ENCODE results near the gene AIP. TPM values are rescaled to one million over a fixed set of nuclear protein-coding genes. Genes with fewer than 3 reads are reported as not detected.

The AIP gene
- total and polyA plus RNA-seq, 9 of the 15 experiments (the other 6 are each of a cell fraction or from before 2014, with no cell fraction given): 5.2 to 92.5 (median 52.7) TPM

- no peak for TF ChIP-seq PATZ1 (CRISPR knock-in tag; IDR thresholded peaks at IDR 0.05; ENCODE audit: borderline replicate concordance)
- TF ChIP-seq ETV1 (tag; conservative IDR thresholded peaks at IDR 0.05; ENCODE audit: low read depth): peak; percentile 69
- TF ChIP-seq ATF3 (IDR thresholded peaks at IDR 0.05): no peak
- peak; percentile 95 for TF ChIP-seq ATF3 (CRISPR knock-in tag; conservative IDR thresholded peaks at IDR 0.05)
- no peak for TF ChIP-seq ZNF785 (CRISPR knock-in tag; IDR thresholded peaks at IDR 0.05)
- peak; percentile 98 for TF ChIP-seq ARID4B (CRISPR knock-in tag; IDR thresholded peaks at IDR 0.05)
- peak in 1 of 2 experiments; percentile 96; a peak in 2 of 4 replicates for TF ChIP-seq FOXA3 (CRISPR knock-in tag; conservative IDR thresholded peaks at IDR 0.05 in 1 of 2, IDR thresholded peaks at IDR 0.05 in 1 of 2)
- no peak for TF ChIP-seq TCF3 (CRISPR knock-in tag; IDR thresholded peaks at IDR 0.05)
- no peak for TF ChIP-seq RFX5 (IDR thresholded peaks at IDR 0.05; ENCODE audit: low read depth, low read length)
- TF ChIP-seq ZNF263 (CRISPR knock-in tag; IDR thresholded peaks at IDR 0.05; ENCODE audit: borderline replicate concordance): peak; percentile 94
Measured at GRCh38 chr11:67482827-67483798, at the start of gene AIP (continued).

Measured in K562 (cell line).